ENCODE results near the gene LRRC38.

Gene LRRC38

GRCh38 chr1:13494712-13495111, 19.1 kb downstream of the LRRC38 start:
- TF ChIP-seq, protein P1, sequence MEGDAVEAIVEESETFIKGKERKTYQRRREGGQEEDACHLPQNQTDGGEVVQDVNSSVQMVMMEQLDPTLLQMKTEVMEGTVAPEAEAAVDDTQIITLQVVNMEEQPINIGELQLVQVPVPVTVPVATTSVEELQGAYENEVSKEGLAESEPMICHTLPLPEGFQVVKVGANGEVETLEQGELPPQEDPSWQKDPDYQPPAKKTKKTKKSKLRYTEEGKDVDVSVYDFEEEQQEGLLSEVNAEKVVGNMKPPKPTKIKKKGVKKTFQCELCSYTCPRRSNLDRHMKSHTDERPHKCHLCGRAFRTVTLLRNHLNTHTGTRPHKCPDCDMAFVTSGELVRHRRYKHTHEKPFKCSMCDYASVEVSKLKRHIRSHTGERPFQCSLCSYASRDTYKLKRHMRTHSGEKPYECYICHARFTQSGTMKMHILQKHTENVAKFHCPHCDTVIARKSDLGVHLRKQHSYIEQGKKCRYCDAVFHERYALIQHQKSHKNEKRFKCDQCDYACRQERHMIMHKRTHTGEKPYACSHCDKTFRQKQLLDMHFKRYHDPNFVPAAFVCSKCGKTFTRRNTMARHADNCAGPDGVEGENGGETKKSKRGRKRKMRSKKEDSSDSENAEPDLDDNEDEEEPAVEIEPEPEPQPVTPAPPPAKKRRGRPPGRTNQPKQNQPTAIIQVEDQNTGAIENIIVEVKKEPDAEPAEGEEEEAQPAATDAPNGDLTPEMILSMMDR (IDR thresholded peaks at IDR 0.05; ENCODE audit: low read length, missing control alignments): no peak
- no peak overlapping the region for H3K4me3 ChIP-seq (replicated peaks; ENCODE audit: low read depth, low read length)

GRCh38 chr1:13494025-13494424, 19.8 kb downstream of the LRRC38 start:
- TF ChIP-seq, protein P1 (IDR thresholded peaks at IDR 0.05; ENCODE audit: low read length, missing control alignments): no peak
- no peak for DNase-seq (ENCODE audit: low read depth)
- H3K4me3 ChIP-seq (replicated peaks; ENCODE audit: low read depth, low read length): no peak overlapping the region

More at GRCh38 chr1:13494712-13495111, 19.1 kb downstream of the LRRC38 start:
- DNase-seq (ENCODE audit: low read depth): no peak

- no peak for DNase-seq (ENCODE audit: low read depth)
- TF ChIP-seq, protein P1 (IDR thresholded peaks at IDR 0.05; ENCODE audit: low read length, missing control alignments): no peak
Observed at GRCh38 chr1:13492711-13493110, 21.1 kb downstream of the LRRC38 start.

GRCh38 chr1:13487957-13488356, 25.8 kb downstream of the LRRC38 start:
- TF ChIP-seq, protein P1 (IDR thresholded peaks at IDR 0.05; ENCODE audit: low read length, missing control alignments): no peak
- no peak overlapping the region for H3K4me3 ChIP-seq (replicated peaks; ENCODE audit: low read depth, low read length)
- DNase-seq (ENCODE audit: low read depth): no peak

More at GRCh38 chr1:13492711-13493110, 21.1 kb downstream of the LRRC38 start:
- H3K4me3 ChIP-seq (replicated peaks; ENCODE audit: low read depth, low read length): no peak overlapping the region

GRCh38 chr1:13487143-13487868, 26.5 kb downstream of the LRRC38 start:
- DNase-seq (ENCODE audit: low read depth): no peak
- H3K4me3 ChIP-seq (replicated peaks; ENCODE audit: low read depth, low read length): no peak overlapping the region
- TF ChIP-seq, protein P1 (IDR thresholded peaks at IDR 0.05; ENCODE audit: low read length, missing control alignments): no peak

- DNase-seq (ENCODE audit: low read depth): no peak
- no peak overlapping the region for H3K4me3 ChIP-seq (replicated peaks; ENCODE audit: low read depth, low read length)
- TF ChIP-seq, protein P1 (IDR thresholded peaks at IDR 0.05; ENCODE audit: low read length, missing control alignments): no peak
Observed at GRCh38 chr1:13483946-13484345, 29.9 kb downstream of the LRRC38 start.

DNA sequence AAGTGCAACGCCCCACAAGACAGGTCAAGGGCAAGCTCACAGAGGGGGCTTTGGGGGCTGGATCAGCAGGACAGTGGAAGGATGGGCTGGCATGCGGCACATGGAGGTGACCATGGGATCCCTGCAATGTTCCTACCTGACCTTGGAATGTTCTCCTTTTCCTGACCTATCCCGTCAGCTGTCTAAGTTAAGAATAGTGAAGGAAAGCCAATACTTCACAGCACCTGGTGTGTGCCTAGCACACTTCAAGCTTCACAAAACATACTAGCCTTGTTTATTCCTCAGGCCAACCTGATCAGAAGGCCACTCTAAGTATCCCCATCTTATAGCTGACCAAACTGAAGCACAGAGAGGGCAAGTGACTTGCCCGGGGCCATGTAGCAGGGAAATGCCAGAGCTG, 31.2 kb downstream of the LRRC38 start:
- DNase-seq (ENCODE audit: low read depth): no peak
- TF ChIP-seq, protein P1 (IDR thresholded peaks at IDR 0.05; ENCODE audit: low read length, missing control alignments): no peak
- H3K4me3 ChIP-seq (replicated peaks; ENCODE audit: low read depth, low read length): no peak overlapping the region

All from fibroblast of pulmonary artery (primary cell).